GM18499 (cell line): ENCODE measurements around the gene MFAP5.
"Not testable (repeated sequence)": the region's sequence is repeated elsewhere in the genome, so short reads cannot be mapped to it uniquely, and the experiment has no call there.

ENCODE experiments used
- ATAC-seq: cut with Tn5 transposase; IDR thresholded peaks from one replicate; pipeline ENCODE4 v1.9.1; 2021; ENCODE audit warnings: moderate number of reproducible peaks; ENCODE audit not compliant: insufficient read depth, unreplicated experiment

Gene MFAP5

DNA sequence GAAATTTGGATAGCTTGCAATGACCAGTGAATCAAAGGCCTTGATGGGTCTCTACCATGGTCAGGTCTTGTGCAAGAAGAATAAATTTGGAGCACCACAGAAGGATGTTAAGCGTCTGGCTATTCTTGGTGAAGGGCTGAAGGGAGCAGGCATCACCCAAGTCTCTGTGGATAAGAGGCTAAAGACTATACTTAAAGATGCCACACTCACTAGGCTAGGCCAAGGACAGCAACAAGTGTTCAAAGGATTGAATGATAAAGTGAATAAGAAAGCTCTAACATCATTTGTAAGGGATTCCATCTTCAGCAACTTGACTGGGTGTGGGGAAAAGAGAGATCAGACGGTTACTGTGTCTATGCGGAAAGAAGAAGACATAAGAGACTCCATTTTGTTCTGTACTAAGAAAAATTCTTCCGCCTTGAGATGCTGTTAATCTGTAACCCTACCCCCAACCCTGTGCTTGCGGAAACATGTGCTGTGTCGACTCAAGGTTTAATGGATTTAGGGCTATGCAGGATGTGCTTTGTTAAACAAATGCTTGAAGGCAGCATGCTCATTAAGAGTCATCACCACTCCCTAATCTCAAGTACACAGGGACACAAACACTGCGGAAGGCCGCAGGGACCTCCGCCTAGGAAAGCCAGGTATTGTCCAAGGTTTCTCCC, 27.2 kb downstream of the MFAP5 start:
- not testable (repeated sequence) for ATAC-seq

- no peak for ATAC-seq
These were observed 32.5 kb downstream of the MFAP5 start for GRCh38 chr12:8630131-8630530.

- ATAC-seq: peak; percentile 87
These were observed 33.1 kb downstream of the MFAP5 start for GRCh38 chr12:8629486-8630033.

- ATAC-seq: no peak
These were observed 33.9 kb downstream of the MFAP5 start for GRCh38 chr12:8628731-8629130.

GRCh38 chr12:8624750-8625149, 37.9 kb downstream of the MFAP5 start:
- not testable (repeated sequence) for ATAC-seq

GRCh38 chr12:8622646-8623045, 40.0 kb downstream of the MFAP5 start:
- no peak for ATAC-seq

DNA sequence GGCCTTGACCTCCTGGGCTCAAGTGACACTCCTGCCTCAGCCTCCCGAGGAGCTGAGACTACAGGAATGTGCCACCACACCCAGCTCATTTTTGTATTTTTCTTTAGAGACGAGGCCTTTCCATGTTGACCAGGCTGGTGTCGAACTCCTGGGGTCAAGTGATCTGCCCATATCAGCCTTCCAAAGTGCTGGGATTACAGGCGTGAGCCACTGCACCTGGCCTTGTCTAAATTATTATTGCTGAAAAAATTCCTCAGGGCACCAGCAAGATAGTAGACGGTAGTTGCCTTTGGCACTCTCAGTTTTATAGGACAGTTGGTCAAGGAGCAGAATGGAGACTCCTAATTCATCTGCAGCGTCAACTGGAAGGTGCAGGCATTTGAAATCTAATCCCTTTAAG, 47.4 kb downstream of the MFAP5 start:
- ATAC-seq: no peak

DNA sequence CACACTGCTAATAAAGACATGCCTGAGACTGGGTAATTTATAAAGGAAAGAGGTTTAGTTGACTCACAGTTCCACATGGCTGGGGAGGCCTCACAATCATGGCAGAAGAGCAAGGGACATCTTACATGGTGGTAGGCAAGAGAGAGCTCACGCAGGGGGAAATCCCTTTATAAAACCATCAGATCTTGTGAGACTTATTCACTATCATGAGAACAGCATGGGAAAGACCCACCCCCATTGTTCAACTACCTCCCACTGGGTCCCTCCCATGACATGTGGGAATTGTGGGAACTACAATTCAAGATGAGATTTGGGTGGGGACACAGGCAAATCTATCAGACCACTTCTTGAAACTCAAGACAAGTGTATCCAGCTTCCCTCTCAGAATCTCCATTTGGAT, 48.7 kb downstream of the MFAP5 start:
- ATAC-seq: not testable (repeated sequence)

DNA sequence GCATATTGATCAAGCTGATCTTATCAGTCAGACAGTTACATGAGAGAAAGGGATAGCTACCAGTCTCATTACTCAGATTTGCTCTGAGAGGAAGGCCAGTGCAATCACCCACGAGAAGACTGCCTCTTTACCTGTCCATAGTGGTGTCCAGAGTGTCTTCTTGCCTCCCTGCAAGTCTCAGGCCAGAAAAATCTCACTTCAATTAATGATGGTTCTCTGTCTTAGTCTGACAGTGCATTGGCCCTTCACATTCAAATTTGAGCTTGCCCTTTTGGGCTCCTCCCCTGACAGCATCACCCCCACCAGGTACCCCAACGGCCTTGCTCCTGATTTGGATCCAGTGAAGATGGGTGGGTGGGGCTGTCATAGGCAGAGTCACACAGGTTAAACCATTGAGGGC, 50.0 kb downstream of the MFAP5 start, which contains the start of gene AICDA:
Gene AICDA (minus strand): TSS at position 231 of the 400 bp plus-strand sequence. CDS start 92 bp downstream, at position 139.
- ATAC-seq: no peak

DNA sequence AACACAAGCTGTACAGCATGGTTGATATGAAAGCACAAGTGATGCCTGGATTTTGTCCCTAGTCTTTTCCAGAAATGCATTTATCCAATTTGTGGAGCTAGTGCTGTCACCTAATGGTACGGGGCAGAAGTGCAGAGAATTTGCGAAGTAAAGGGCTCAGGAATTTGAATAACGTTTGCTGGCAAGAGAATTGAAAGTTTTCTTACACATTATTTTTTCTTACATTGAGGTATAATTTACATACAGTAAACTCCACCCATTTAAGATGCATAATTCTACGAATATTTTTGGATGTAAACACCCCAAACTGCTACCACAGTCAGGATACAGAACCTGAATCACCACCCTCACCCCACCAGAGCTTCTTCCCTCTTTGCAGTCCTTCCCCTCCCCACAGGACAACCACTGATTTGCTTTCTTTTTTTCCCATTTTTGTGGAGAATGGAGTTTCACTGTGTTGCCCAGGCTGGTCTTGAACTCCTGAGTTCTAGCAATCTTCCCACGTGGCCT, 53.5 kb downstream of the MFAP5 start:
- ATAC-seq: no peak

DNA sequence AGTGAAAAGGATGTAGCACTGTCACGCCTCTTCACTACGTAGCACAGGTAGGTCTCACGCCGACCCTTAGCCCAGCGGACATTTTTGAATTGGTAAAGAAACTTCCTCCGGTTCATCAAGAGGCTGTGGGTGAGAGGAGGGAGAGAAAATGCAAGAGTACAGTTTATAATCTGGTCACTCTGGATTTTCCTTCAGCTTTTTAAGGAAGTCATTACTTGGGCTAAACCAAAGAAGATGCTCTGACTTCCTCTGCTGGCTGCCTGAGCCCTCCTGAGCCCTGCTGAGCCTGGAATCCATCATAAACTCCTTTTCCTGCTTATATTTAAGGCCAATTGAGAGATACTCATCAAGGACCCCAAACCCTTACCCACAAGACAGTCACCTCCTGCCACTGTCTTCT, 55.7 kb downstream of the MFAP5 start:
- ATAC-seq: no peak

- ATAC-seq: no peak
These were observed 57.6 kb downstream of the MFAP5 start for GRCh38 chr12:8605057-8605456.

GRCh38 chr12:8603856-8604255, 58.8 kb downstream of the MFAP5 start:
- ATAC-seq: no peak

DNA sequence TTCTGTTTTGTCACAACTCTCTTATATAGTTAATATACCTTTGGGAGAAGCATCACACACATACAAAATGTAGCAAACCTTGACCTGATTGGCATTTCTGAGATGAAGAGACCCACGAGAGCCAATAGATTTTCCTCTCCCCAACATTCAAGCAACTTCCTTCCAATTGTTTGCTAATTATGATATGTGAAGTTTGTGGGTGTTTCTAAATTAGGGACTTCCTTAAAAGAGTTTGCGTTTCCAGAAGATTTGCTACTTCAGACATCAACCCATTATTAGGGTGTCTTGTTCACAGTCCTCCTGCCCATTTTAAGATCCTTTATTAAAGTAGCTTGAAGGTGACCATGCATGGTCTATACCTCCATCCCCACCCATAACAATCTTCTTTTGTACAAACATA, 59.3 kb downstream of the MFAP5 start:
- no peak for ATAC-seq

DNA sequence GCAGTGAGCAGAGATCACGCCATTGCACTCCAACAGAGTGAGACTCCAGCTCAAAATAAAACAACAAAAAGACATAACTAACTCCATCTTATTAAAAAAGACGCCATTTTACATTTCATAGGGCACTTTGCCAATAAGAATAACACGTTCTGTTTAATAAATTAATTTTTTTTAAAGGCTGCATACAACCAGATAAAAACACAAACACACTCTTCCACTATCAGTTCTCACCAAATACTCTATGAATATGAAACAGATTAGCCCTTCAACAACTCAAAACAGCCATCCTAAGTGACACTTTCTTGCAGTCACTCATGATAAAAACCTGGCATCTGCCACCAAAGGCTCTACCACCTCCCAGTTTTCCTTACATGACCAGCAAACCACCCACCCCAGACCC, 66.1 kb downstream of the MFAP5 start:
- ATAC-seq: no peak
